Endometrial microvascular endothelial cells (primary cell): ENCODE data around the gene MIPEP. TPM values are rescaled to one million over a fixed set of nuclear protein-coding genes. Genes with fewer than 3 reads are reported as not detected.

Experiments used
- in situ Hi-C: cut with HindIII; loops from 2 replicates; pipeline ENCODE4 v1.10.0; 2017; ENCODE audit warnings: low sequenced_read_pairs, low pct_unique_long_range_greater_than_20kb; ENCODE audit errors: inconsistent ontology term
- total RNA-seq: library from RNA; depleted of rRNA; stranded (reverse); fragments of >200 nt; gene quantifications from one replicate; pipeline ENCODE4 v1.2.3, GENCODE V29; 2015; ENCODE audit errors: inconsistent ontology term

The MIPEP gene
- total RNA-seq, 1 donor from 2014 or later, result 40.5 TPM

DNA sequence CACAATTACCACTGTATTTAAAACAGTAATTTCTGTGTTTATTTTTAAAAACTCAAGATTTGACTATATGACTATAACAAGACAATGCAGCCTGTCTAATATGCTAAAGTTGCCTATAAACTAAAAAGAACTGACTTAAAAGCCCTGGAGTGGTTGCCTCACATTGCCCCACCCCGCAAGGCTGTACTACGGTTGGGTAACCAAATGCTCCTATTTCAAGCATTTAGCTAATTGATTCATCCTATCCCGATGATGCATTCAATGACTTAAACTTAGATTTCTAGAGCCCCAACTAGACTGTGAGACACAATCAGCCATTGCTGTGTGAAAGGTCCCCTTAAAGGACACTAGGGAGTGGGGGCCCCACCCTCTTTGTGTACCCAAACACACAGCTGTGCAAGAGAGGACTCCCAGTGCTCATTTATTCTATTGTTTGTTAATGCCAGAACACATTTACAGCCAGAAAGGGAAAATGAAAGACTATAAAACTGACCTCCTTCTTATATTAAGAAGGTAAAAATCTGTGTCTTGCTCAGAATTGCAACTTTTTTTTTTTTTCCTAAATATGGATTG is 66.9 kb downstream of the MIPEP start:
- in situ Hi-C loops, result no loop called here

DNA sequence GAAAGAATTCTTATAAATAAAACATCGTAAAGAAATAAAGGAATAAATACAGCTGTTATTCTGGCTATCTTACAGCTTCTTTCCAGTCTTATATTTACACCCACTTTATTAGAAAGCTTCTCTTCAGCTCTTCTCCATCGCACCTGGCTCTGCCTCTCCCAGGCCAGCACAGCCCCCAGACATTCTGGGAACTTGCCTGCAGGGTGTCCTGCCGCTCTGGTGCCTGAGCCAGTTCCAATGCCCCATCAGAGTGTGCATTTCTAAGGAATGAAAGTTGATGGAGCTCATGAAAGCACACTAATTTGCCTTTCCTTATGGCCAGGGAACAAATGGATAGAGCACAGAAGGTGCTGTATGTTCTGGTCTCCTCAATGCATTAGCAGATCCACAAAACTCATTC is 68.7 kb downstream of the MIPEP start:
- in situ Hi-C loops, result no loop called here

DNA sequence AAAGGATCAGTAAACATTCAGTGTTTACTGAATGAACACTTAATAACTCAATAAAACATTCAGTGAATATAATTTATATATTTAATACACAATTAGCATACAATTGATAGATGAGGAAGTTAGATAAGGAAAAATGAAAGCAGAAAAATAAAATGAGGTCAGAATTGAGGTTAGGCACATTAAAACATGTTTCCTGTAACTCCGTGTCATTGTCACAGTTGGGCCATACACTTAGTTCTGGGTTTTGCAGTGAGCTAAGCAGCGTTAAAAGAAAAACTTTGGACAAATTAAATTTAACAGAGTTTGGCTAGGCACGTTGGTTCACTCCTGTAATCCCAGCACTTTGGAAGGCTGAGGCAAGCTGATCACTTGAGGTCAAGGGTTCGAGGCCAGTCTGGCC is 71.4 kb downstream of the MIPEP start:
- in situ Hi-C loops, result no loop called here

GRCh38 chr13:23817136-23817535 is 72.1 kb downstream of the MIPEP start:
- in situ Hi-C loops, result no loop called here

GRCh38 chr13:23813635-23814034 is 75.6 kb downstream of the MIPEP start:
- in situ Hi-C loops, result no loop called here

DNA sequence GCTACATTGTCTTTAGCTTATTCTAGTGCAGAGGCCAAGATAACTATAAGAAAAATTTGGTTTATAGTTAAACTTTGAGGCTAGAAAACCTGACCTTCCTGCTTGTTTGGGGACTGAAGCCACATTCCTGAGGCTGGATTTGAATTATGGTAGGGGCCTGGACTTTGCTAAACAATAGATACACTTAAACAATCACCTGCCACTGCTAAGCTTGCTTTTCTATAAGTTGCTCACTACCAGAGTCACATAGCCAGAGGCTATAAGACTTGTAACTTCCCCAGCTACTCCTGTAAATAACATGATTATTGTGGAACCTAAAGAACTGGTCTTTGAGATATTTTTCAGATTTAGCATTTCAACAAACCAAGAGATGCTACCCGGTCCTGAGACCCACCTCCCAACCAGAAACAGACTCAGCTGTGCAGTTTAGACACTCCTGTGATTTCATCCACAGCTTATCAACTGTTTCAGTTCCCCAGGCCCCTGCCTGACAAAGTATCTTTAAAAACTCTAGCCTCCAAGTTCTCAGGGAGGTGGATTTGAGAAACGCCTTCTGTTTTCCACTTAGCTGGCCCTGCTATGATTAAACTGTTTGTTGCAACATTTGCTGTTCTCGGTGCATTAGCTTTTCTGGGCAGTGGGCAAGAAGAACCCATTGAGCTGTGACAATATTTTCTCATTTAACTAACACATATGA is 77.7 kb downstream of the MIPEP start:
- in situ Hi-C loops, result no loop called here

- in situ Hi-C loops, result no loop called here
These were observed 78.4 kb downstream of the MIPEP start for GRCh38 chr13:23810685-23811240.

- in situ Hi-C loops, result no loop called here
These were observed 80.4 kb downstream of the MIPEP start for GRCh38 chr13:23808803-23809202.

GRCh38 chr13:23806874-23807526 is 82.2 kb downstream of the MIPEP start:
- in situ Hi-C loops, result no loop called here

DNA sequence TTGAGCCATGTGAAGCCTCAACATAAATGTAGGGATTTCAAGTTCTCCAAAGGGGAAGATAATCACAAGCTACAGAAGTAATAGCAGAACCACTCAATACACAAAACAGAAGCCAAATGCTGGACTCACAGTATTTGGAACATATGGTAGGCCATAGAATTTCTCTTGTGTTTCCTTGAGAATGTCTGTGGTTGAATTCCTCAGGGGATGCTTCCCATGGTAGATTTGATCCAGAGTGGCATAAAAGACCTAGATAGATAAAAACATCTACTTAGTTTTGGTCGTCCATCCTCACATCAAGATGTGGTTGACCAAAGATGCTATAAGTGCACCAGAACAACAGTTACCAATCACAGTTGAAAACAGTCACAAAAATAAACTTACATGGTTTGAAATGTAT is 83.4 kb downstream of the MIPEP start:
- in situ Hi-C loops, result no loop called here

DNA sequence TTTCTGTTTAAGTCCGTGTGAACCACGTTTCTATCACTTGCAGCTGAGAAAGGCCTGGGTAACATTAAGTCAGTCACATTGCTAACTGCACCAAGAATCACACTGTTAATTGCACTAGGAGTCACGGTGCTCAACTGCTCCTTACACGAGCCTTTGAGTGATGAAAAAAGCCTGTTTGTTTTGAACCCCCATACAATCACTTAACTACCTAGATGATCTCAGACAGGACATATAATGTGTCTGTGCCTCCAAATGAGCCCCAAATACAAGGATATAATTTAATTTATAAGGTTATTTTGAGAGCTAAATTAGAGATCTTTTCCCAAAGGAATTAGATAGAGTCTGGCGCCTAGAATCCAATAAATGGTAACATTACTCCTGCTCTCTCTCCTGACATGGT is 84.1 kb downstream of the MIPEP start:
- in situ Hi-C loops, result no loop called here

DNA sequence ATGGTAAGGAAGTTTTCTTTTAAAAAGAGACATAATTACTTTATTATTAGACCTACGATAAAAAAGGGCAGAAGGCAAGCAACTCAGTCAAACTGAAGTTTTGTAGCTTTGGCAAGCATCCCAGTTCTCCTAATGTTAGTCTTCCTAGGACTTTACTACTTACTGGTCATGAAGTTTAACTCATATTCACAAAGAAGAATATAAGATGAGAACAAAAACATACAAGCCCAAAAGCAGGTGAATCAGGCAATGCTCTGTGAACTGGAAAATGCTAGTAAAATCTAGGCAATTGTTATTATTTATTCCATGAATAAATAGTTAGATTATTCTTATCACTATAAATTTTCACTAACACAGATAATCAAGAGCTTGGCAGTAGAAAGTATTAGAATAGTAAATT is 85.0 kb downstream of the MIPEP start:
- in situ Hi-C loops, result no loop called here

DNA sequence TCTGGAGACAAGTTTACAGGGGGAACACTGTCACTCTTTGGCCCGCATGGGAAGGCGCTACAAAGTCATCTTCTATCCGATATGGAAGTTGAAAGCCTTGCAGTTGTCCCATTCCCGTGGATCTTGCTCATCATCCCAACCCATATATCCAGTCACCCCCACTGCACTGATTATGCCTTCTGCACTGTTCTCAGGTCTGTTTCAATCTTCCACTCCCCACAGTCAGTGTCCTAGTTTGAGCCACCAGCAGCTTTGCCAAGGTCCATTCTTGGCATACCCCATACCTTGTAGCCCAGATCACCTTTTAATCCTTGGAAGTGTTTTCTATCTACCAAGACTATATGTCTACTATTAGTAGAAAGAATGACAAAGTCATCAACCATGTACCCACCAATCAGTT is 88.1 kb downstream of the MIPEP start:
- in situ Hi-C loops, result no loop called here

GRCh38 chr13:23799945-23800344 is 89.3 kb downstream of the MIPEP start:
- in situ Hi-C loops, result no loop called here

GRCh38 chr13:23797276-23797903 is 91.8 kb downstream of the MIPEP start:
- in situ Hi-C loops, result no loop called here

DNA sequence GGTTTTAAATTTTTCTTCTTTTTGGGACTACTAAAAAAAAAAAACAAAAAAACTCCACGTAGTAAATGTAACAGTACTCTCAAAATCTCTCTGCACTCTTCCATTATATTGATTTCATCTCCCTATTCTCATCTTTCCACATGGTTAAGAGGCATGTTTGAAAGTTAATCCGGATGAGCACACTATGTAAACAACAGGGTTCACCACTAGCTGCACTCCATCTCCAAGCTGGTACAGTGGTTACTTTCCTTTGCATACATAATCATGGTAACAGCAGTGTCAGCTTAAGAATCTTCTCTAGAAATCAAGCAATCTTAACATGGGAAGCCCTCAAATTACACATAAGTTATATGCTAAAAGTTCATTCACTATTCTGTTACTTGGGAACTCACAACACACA is 92.6 kb downstream of the MIPEP start:
- in situ Hi-C loops, result no loop called here

GRCh38 chr13:23794267-23795161 is 94.7 kb downstream of the MIPEP start:
- in situ Hi-C loops, result no loop called here

GRCh38 chr13:23793711-23794110 is 95.5 kb downstream of the MIPEP start:
- in situ Hi-C loops, result no loop called here

GRCh38 chr13:23792680-23793079 is 96.5 kb downstream of the MIPEP start:
- in situ Hi-C loops, result no loop called here
